8988T (cell line): ENCODE results near the gene APCDD1L.
A peak's percentile ranks its signal among the peaks of the same experiment; 100 is the strongest.
"Not testable (repeated sequence)": the region's sequence is repeated elsewhere in the genome, so short reads cannot be mapped to it uniquely, and the experiment has no call there.

Experiments used
- DNase-seq: peaks from one replicate; pipeline ENCODE4 v3.0.0; 2011

APCDD1L gene

GRCh38 chr20:58544891-58545290 is 29.7 kb upstream of the APCDD1L start:
- DNase-seq: no peak

GRCh38 chr20:58544286-58544685 is 29.1 kb upstream of the APCDD1L start:
- no peak for DNase-seq

DNA sequence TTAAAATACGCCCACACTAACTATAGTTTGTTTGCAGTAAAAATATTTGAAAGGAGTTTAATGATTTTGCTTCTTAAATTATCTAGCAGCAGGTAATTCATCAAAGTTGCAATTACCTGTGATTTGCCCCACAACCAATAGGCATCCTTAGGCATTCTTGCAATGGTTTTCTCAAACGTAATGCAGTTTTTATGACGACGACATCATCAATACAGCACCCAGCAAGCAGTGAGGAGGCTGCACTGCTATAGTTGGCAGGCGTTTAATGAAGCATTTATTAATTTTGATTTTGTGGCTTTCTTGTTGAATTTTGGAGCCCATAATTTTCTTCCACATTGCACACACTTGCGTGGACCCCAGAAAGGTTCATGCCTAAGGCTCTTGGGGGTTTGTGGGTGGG is 28.1 kb upstream of the APCDD1L start:
- no peak for DNase-seq

DNA sequence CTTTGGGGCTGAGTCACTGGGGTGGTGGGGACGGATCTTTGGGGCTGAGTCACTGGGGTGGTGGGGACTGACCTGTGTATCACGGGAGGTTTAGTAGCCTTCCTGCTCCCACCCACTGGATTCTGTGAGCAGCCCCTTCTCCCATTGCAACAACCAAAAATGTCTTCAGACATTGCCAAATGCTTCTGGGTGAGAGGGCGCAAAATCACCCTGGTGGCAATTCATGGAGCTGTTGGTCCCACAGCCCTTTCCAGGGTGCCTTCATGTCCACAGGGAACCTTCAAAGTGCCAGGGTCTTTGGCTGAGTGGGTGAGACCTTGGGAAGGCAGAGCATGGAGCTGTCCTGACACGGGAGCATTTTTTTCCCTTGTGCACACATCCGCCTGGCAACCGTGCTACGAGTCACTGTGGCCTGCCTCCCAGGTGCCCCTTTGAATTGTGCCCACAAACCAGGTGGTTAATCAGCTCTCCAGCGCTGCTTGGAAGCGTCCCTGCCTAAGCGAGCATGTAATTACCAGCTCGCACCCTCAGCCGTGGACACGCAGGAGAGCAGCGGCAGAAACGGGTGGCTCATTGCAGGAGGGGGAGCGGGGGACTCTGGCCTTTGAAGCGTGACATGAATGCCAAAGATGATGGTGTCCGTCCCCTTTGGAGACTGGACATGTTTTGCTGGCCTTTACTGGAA is 27.4 kb upstream of the APCDD1L start:
- no peak for DNase-seq

DNA sequence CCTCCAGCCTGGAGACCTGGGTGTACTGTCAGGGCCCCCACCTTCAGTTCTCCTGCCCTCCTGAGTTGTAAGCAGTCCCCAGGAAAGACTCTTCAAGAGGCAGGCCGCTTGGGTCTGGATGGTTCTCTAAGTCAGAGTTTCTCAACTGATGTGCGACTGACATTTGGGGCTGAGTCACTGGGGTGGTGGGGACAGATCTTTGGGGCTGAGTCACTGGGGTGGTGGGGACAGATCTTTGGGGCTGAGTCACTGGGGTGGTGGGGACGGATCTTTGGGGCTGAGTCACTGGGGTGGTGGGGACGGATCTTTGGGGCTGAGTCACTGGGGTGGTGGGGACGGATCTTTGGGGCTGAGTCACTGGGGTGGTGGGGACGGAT is 26.8 kb upstream of the APCDD1L start:
- not testable (repeated sequence) for DNase-seq

- no peak for DNase-seq
These were observed 23.6 kb upstream of the APCDD1L start for GRCh38 chr20:58538752-58539151.

GRCh38 chr20:58537831-58538230 is 22.6 kb upstream of the APCDD1L start:
- DNase-seq: no peak

DNA sequence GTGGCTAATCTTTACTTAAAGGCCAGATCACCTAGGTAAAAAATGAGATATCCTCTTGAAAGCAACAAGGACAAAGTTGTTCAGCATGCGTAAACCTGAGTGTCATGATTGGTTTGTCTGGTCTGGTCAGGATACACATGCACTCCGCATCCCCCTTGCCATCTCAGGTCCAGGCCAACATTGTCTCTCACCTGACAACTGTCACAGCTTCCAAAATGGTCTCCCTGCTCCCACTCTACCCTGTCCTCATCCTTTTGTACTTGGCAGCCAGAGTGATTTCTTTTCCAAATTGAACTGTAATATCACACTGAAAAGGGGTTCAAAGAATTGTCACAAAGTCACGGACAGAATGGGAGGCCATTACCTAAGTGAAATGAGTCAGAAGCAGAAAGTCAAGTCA is 21.1 kb upstream of the APCDD1L start:
- DNase-seq: no peak

DNA sequence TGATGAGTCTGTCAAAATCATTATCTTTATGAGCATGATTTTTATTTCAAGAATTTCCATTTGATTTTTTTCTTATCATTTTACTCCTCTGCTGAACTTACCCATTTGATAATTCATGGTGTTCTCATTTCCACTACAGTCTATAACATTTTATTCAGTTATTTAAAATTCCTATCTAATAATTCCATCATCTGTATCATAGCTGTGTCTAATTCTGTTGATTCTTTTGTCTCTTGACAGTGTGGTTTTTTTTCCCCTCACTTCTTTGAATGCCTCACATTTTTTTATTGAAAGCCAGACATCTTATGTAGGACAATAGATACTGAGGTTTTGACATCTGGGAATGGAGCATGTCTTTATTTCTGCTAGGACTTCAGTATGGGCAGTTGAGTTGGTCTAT is 16.5 kb upstream of the APCDD1L start:
- DNase-seq: no peak

DNA sequence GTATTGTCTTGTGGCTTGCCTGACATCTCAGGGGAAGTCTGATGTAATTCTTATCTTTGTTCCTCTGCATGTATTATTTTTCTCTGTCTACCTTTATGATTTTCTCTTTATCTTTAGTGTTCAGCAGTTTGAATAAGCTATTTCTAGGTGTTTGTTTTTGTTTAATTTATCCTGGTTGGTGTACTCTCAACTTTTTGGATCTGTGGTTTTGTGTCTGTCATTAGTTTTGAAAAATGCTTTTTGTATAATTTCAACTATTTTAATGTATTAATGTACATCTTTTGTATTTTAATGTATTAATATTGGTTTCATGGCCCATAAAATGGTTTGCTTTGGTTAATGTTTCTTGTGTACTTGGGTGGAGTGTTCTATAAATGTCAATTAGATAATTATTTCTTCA is 15.9 kb upstream of the APCDD1L start:
- no peak for DNase-seq

DNA sequence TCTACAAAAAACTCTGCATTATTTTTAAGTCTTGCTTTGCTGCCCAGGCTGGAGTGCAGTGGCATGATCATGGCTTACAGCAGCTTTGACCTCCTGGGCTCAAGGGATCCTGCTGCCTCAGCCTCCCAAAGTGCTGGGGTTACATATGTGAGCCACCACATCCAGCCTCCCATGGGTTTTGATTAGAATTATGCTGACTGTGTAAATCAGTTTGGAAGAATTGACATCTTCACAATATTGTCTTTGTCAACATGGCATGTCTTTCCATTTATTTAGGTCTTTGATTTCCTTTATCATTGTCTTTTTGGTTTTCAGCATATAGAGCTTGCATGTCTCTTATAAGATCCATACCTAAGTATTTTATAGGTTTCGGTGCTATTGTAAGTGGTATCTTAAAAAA is 13.2 kb upstream of the APCDD1L start:
- DNase-seq: no peak

DNA sequence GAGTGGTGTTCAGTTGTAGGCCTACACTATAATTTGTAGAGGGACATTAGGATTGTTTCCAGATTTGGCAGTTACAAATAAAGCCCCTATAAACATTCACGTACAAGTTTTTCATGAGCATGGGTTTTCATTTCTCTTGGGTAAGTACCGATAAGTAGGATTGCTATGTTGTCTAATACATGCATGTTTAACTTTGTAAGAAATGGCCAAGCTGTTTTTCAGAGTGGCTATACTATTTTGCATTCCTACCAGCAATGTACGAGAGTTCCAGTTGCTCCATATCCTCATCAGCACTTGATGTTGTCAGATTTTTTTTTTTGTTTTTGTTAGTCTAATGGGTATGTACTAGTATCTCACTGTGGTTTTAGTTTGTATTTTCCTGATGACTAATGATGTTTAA is 11.2 kb upstream of the APCDD1L start:
- DNase-seq: no peak

DNA sequence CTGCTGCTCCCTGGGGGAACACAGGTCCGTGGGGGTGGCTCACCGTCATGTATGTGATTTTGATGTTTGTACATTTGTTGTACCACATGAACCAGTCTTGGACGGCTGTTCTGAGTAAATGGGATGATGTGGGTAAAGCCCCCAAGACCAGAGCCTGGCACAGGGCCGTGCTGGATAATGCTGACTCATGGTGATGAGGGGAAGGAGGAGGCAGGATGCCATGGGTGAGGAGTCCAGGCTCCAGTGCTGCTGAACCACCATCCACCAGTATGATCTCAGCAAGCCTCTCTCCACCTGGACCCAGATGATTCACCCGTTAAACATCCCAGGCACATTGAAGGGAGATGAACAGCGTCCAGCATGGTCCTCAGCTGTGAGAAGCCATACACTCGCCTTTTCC is 9.6 kb upstream of the APCDD1L start:
- DNase-seq: peak; percentile 71

GRCh38 chr20:58523971-58524315 is 8.7 kb upstream of the APCDD1L start:
- DNase-seq: no peak

GRCh38 chr20:58523072-58523970 is 8.1 kb upstream of the APCDD1L start:
- no peak for DNase-seq

DNA sequence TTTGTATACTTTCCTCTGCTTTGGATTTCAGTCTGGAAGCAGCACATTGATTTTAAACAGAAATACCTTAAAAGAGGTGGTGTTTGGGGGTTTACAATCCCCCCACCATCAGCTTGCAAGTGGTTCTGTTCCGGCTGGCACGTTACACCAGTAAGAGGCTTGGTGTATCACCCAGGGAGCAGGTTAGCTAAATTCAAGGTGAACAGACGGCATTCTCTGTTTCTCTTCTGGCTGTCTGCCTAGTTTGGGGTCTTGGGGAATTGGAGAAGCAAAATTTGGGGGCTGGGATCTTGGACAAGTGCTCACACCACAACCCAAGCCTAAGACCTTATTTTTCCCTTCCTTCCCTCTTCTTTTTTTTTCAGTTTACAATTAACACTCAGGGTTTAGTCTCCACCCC is 7.5 kb upstream of the APCDD1L start:
- DNase-seq: no peak

DNA sequence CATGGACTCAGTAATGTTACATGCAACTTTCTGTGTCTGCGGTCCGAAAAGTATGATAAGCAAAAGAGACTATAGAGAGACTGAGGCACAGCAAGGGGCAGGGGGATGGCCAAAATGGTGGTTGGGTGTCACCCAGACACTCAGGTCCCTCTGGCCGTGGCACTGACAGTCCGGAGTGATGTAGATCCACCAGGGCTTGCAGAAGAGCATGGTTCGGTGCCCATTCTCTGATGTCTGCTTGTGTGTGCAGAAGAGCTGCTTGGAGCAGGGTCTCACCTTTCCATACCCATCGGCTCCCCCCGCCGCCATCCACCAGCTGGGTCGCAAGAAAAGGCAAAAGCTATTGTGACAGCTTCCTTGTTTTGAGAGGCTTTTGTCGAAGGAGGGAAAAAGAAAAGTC is 6.6 kb upstream of the APCDD1L start:
- no peak for DNase-seq

- no peak for DNase-seq
These were observed 4.9 kb upstream of the APCDD1L start for GRCh38 chr20:58519940-58520712.

GRCh38 chr20:58518896-58519593 is 3.8 kb upstream of the APCDD1L start:
- no peak for DNase-seq

- no peak for DNase-seq
These were observed 3.2 kb upstream of the APCDD1L start for GRCh38 chr20:58518387-58518786.

- no peak for DNase-seq
These were observed 622 bp downstream of the APCDD1L start for GRCh38 chr20:58514321-58515232.
